Measurements from ENCODE around the gene ACP7. TPM values are rescaled to one million over a fixed set of nuclear protein-coding genes. Genes with fewer than 3 reads are reported as not detected.
A peak's percentile ranks its signal among the peaks of the same experiment; 100 is the strongest.

Gene ACP7
- total and polyA plus RNA-seq, 9 of the 15 experiments (the other 6 are each of a cell fraction or from before 2014, with no cell fraction given), result not detected

- no peak for TF ChIP-seq DNMT1 (IDR thresholded peaks at IDR 0.05)
- no peak for TF ChIP-seq ZNF263 (CRISPR knock-in tag; IDR thresholded peaks at IDR 0.05; ENCODE audit: borderline replicate concordance)
- no peak for TF ChIP-seq HDAC8 (tag; IDR thresholded peaks at IDR 0.05)
- TF ChIP-seq ZNF589 (CRISPR knock-in tag; IDR thresholded peaks at IDR 0.05; ENCODE audit: low read depth), result no peak
- TF ChIP-seq BRD4 (IDR thresholded peaks at IDR 0.05), result no peak
- TF ChIP-seq MYBL2 (IDR thresholded peaks at IDR 0.05; ENCODE audit: low read depth), result no peak
- TF ChIP-seq MYBL2 (CRISPR knock-in tag; IDR thresholded peaks at IDR 0.05; ENCODE audit: borderline replicate concordance), result no peak
- no peak for TF ChIP-seq ZNF175 (CRISPR knock-in tag; IDR thresholded peaks at IDR 0.05; ENCODE audit: low read depth)
- TF ChIP-seq E2F3 (CRISPR knock-in tag; IDR thresholded peaks at IDR 0.05), result no peak
- no peak for TF ChIP-seq KDM2B (CRISPR knock-in tag; IDR thresholded peaks at IDR 0.05)
- TF ChIP-seq ZBTB12 (CRISPR knock-in tag; IDR thresholded peaks at IDR 0.05), result no peak
- 0 out of 2 replicates have a peak, but pooled peaks have one; percentile 33 for TF ChIP-seq CXXC5 (CRISPR knock-in tag; IDR thresholded peaks at IDR 0.05)
- TF ChIP-seq RB1 (IDR thresholded peaks at IDR 0.05; ENCODE audit: low read depth), result no peak
- no peak for TF ChIP-seq ZNF212 (CRISPR knock-in tag; IDR thresholded peaks at IDR 0.05)
- peak in 1 of 2 experiments; percentile 52; a peak in 1 of 4 replicates for TF ChIP-seq RCOR1 (IDR thresholded peaks at IDR 0.05; ENCODE audit: borderline replicate concordance in 1 of 2, low read depth in 2 of 2, low read length in 2 of 2)
- no peak for TF ChIP-seq ZNF217 (CRISPR knock-in tag; IDR thresholded peaks at IDR 0.05)
- TF ChIP-seq GTF2E2 (tag; IDR thresholded peaks at IDR 0.05), result no peak
- TF ChIP-seq SAP30 (IDR thresholded peaks at IDR 0.05; ENCODE audit: borderline replicate concordance, insufficient read depth, low read depth, low read length, poor library complexity, severe bottlenecking), result no peak
- no peak for TF ChIP-seq SREBF1 (IDR thresholded peaks at IDR 0.05; ENCODE audit: borderline replicate concordance, low read depth, low read length)
- no peak for TF ChIP-seq LEF1 (IDR thresholded peaks at IDR 0.05)
- TF ChIP-seq CCNT2 (IDR thresholded peaks at IDR 0.05; ENCODE audit: borderline replicate concordance, extremely low read depth, insufficient read length, low read depth, low read length), result peak; percentile 33
- TF ChIP-seq BCOR (IDR thresholded peaks at IDR 0.05), result no peak
- no peak for TF ChIP-seq PRDM10 (IDR thresholded peaks at IDR 0.05; ENCODE audit: partially characterized antibody)
- TF ChIP-seq KLF16 (IDR thresholded peaks at IDR 0.05), result no peak
- TF ChIP-seq POLR2AphosphoS2 (IDR thresholded peaks at IDR 0.05; ENCODE audit: low read length), result no peak
- no peak for TF ChIP-seq MAZ (CRISPR knock-in tag; conservative IDR thresholded peaks at IDR 0.05 in 1 of 2, IDR thresholded peaks at IDR 0.05 in 1 of 2)
- no peak for TF ChIP-seq ZNF408 (CRISPR knock-in tag; IDR thresholded peaks at IDR 0.05; ENCODE audit: low read depth)
- no peak for TF ChIP-seq PHB (CRISPR knock-in tag; IDR thresholded peaks at IDR 0.05)
Measured at GRCh38 chr19:39139971-39140453, 55.8 kb downstream of the ACP7 start (continued).

All from K562 (cell line).